K562 (cell line): ENCODE data around the gene MATCAP1. TPM values are rescaled to one million over a fixed set of nuclear protein-coding genes. Genes with fewer than 3 reads are reported as not detected.
A peak's percentile ranks its signal among the peaks of the same experiment; 100 is the strongest.

Experiments
- CBFB ChIP-seq: sonication (generic); formaldehyde crosslinking; IDR thresholded peaks from 2 replicates; pipeline ENCODE4 v1.4.0; 2020; ENCODE audit warnings: mild to moderate bottlenecking, missing genetic modification reagents
- CREB1 ChIP-seq, 2 experiments: sonication (generic) in 1 of 2; formaldehyde crosslinking in 1 of 2; IDR thresholded peaks; 2 replicates each; pipeline versions ENCODE4 v1.6.1 to v1.8.0; 2012 to 2022; ENCODE audit warnings: inconsistent platforms in 1 of 2, mild to moderate bottlenecking in 1 of 2, missing genetic modification reagents in 1 of 2, moderate library complexity in 1 of 2
- CUX1 ChIP-seq: fragments of 200-800 bp; sonication (Bioruptor generic); IDR thresholded peaks from 2 replicates; pipeline ENCODE4 v1.6.1; 2016; ENCODE audit warnings: missing genetic modification characterization, missing compliant biosample characterization
- HDAC3 ChIP-seq: fragments of 450-650 bp; IDR thresholded peaks from 2 replicates; pipeline ENCODE4 v1.6.1; 2018; ENCODE audit warnings: borderline replicate concordance, mild to moderate bottlenecking, moderate library complexity; ENCODE audit not compliant: partially characterized antibody
- KLF10 ChIP-seq: fragments of 250-450 bp; sonication (Bioruptor Pico); IDR thresholded peaks from 2 replicates; pipeline ENCODE4 v1.6.1; 2021; ENCODE audit warnings: matching md5 sums
- L3MBTL2 ChIP-seq: fragments of 450-650 bp; IDR thresholded peaks from 2 replicates; pipeline ENCODE4 v1.6.1; 2016; ENCODE audit warnings: mild to moderate bottlenecking, moderate library complexity
- MEIS2 ChIP-seq: fragments of 450-650 bp; IDR thresholded peaks from 2 replicates; pipeline ENCODE4 v1.6.1; 2014; ENCODE audit warnings: mild to moderate bottlenecking; ENCODE audit not compliant: partially characterized antibody
- MTA3 ChIP-seq: fragments of 450-650 bp; formaldehyde crosslinking; IDR thresholded peaks from 2 replicates; pipeline ENCODE4 v1.6.1; 2017; ENCODE audit warnings: mild to moderate bottlenecking, borderline replicate concordance
- MYC ChIP-seq, 2 experiments: fragments of 250-450 bp in 1 of 2; sonication (Bioruptor Pico) in 1 of 2; IDR thresholded peaks; 2 replicates each; pipeline versions ENCODE4 v1.5.1 to v1.6.1; 2012 to 2021; ENCODE audit warnings: low read depth in 2 of 2, borderline replicate concordance in 1 of 2, improper control_type of control experiment in 1 of 2, low read length in 1 of 2, mild to moderate bottlenecking in 1 of 2, moderate library complexity in 1 of 2
- PHTF2 ChIP-seq: fragments of 250-450 bp; sonication (Bioruptor Pico); IDR thresholded peaks from 2 replicates; pipeline ENCODE4 v1.5.0; 2021; ENCODE audit warnings: mild to moderate bottlenecking
- RB1 ChIP-seq: fragments of 450-650 bp; IDR thresholded peaks from 2 replicates; pipeline ENCODE4 v1.6.1; 2017; ENCODE audit warnings: low read depth, mild to moderate bottlenecking
- RBM22 ChIP-seq: fragments of 200-400 bp; formaldehyde crosslinking; IDR thresholded peaks from 2 replicates; pipeline ENCODE4 v1.6.1; 2018; ENCODE audit warnings: low read length, low read depth; ENCODE audit not compliant: poor library complexity, severe bottlenecking
- SIRT6 ChIP-seq: IDR thresholded peaks from one replicate; pipeline ENCODE4 v1.6.1; 2012; ENCODE audit warnings: low read depth, mild to moderate bottlenecking, control low read depth, inconsistent platforms, low read length, moderate library complexity
- SMAD1 ChIP-seq: fragments of 150-350 bp; IDR thresholded peaks from 2 replicates; pipeline ENCODE4 v1.6.1; 2014; ENCODE audit warnings: low read length, low read depth; ENCODE audit not compliant: partially characterized antibody
- SMARCA5 ChIP-seq: fragments of 450-650 bp; IDR thresholded peaks from 2 replicates; pipeline ENCODE4 v1.6.1; 2016
- TBL1XR1 ChIP-seq, 2 experiments: IDR thresholded peaks; 2 replicates each; pipeline ENCODE4 v1.6.1; 2012; ENCODE audit warnings: improper control_type of control experiment in 2 of 2, low read length in 2 of 2, mild to moderate bottlenecking in 1 of 2
- TCF7 ChIP-seq: sonication (generic); IDR thresholded peaks from 2 replicates; pipeline ENCODE4 v1.6.1; 2016; ENCODE audit warnings: antibody characterized with exemption, borderline replicate concordance
- ZBTB1 ChIP-seq: sonication (generic); formaldehyde crosslinking; IDR thresholded peaks from 2 replicates; pipeline ENCODE4 v1.8.1; 2023; ENCODE audit warnings: missing genetic modification reagents, low read depth, mild to moderate bottlenecking, borderline replicate concordance
- ZFP30 ChIP-seq: fragments of 250-450 bp; sonication (Bioruptor Pico); IDR thresholded peaks from 2 replicates; pipeline ENCODE4 v1.8.0; 2022; ENCODE audit warnings: moderate library complexity, mild to moderate bottlenecking, inconsistent platforms, borderline replicate concordance
- ZNF232 ChIP-seq: sonication (generic); formaldehyde crosslinking; IDR thresholded peaks from 2 replicates; pipeline ENCODE4 v1.8.0; 2022; ENCODE audit warnings: mild to moderate bottlenecking, missing genetic modification reagents
- ZNF384 ChIP-seq: IDR thresholded peaks from 2 replicates; pipeline ENCODE4 v1.6.1; 2012; ENCODE audit warnings: low read depth, low read length, improper control_type of control experiment
- ZNF717 ChIP-seq: fragments of 250-450 bp; sonication (Bioruptor Pico); IDR thresholded peaks from 2 replicates; pipeline ENCODE4 v1.5.0; 2021
- polyA plus RNA-seq, 8 experiments: library from polyadenylated mRNA; depleted of rRNA in 4 of 8; stranded (reverse) in 5 of 8; unstranded in 3 of 8; fragments of >200 nt; fragmentation: Nextera tagmentation in 2 of 8; fragmentation: Illumina TruSeq in 1 of 8; extraction: Ambion mirVana in 2 of 8; extraction: Trizol in 1 of 8; gene quantifications; 2 replicates each; pipeline versions ENCODE4 v1.2.1 to v1.2.3, GENCODE V29; 2011 to 2014; ENCODE audit warnings: inconsistent platforms in 1 of 8, missing spikeins in 1 of 8
- total RNA-seq, 7 experiments: library from RNA; depleted of rRNA in 6 of 7; stranded (reverse); fragments of >200 nt in 6 of 7; fragmentation: Illumina TruSeq in 2 of 7; extraction: Trizol in 2 of 7; gene quantifications; 2 replicates each; pipeline versions ENCODE4 v1.2.1 to v1.2.3, GENCODE V29; 2011 to 2021; ENCODE audit warnings: low replicate concordance in 1 of 7
- TF ChIP-seq, protein P1 (sequence below): fragments of 250-450 bp; sonication (Bioruptor Pico); IDR thresholded peaks from 2 replicates; pipeline ENCODE4 v1.8.0; 2021; ENCODE audit warnings: mild to moderate bottlenecking, moderate library complexity

The MATCAP1 gene
- total and polyA plus RNA-seq, 9 of the 15 experiments (the other 6 are each of a cell fraction or from before 2014, with no cell fraction given): 3.4 to 20.5 (median 10.3) TPM

DNA sequence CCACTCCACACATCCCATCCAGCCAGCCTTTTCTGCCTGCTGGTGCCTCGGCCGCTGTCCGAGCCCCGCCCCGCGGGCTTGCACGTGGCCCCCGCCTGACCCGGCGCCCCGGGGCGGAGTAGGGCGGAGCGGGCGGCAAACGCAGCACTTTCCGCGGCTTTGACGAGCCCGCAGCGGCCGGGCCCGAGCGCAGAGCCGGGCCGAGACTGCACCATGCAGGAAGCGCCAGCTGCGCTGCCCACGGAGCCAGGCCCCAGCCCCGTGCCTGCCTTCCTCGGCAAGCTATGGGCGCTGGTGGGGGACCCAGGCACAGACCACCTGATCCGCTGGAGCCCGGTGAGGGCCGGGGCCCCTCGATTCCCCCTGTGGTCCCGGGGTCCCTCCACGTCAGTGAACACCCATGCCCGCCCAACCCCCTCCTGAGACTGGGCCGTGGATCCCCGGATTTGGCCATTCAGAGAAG, 19.1 kb downstream of the MATCAP1 start, which contains the start of gene HSF4 (continued):
- TF ChIP-seq, protein P1, sequence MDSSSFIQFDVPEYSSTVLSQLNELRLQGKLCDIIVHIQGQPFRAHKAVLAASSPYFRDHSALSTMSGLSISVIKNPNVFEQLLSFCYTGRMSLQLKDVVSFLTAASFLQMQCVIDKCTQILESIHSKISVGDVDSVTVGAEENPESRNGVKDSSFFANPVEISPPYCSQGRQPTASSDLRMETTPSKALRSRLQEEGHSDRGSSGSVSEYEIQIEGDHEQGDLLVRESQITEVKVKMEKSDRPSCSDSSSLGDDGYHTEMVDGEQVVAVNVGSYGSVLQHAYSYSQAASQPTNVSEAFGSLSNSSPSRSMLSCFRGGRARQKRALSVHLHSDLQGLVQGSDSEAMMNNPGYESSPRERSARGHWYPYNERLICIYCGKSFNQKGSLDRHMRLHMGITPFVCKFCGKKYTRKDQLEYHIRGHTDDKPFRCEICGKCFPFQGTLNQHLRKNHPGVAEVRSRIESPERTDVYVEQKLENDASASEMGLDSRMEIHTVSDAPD: no peak
- TF ChIP-seq ZBTB1 (CRISPR knock-in tag) (peak; percentile 78), MTA3 (peak; percentile 55; the same call in 1 of the 2 replicates), CBFB (CRISPR knock-in tag) (no peak), PHTF2 (no peak), HDAC3 (no peak), SMARCA5 (no peak), L3MBTL2 (peak; percentile 97), RB1 (peak; percentile 81), ZFP30 (CRISPR knock-in tag) (no peak), SIRT6 (no peak), ZNF384 (no peak), TBL1XR1 (IDR thresholded peaks at IDR 0.05; ENCODE audit: low read length in 2 of 2) (no peak), KLF10 (CRISPR knock-in tag) (no peak), MEIS2 (no peak), ZNF232 (CRISPR knock-in tag) (no peak), TCF7 (no peak), SMAD1 (no peak), MYC (IDR thresholded peaks at IDR 0.05; ENCODE audit: low read depth, low read length) (peak; percentile 88), MYC (CRISPR knock-in tag; IDR thresholded peaks at IDR 0.05; ENCODE audit: borderline replicate concordance, low read depth) (no peak), CUX1 (CRISPR knock-in tag) (no peak), ZNF717 (CRISPR knock-in tag) (no peak), RBM22 (no peak), CREB1 (IDR thresholded peaks at IDR 0.05) (no peak), CREB1 (CRISPR knock-in tag; IDR thresholded peaks at IDR 0.05) (no peak)
